ENCODE measurements around the gene RBFOX2.

Gene RBFOX2

GRCh38 chr22:36002718-36003260 lies 25.8 kb downstream of the RBFOX2 start:
- no peak for DNase-seq
- Histone ChIP-seq H3K27ac (no peak overlapping the region), H3K36me3 (no peaks in the 10 kb centered on the region), H3K27me3 (ENCODE audit: insufficient read depth, low read depth, severe bottlenecking) (peaks cover 3% of the 10 kb centered on the region), H3K4me3 (ENCODE audit: low read depth, low read length) (no peak overlapping the region), H3K9me3 (ENCODE audit: severe bottlenecking) (no peaks in the 10 kb centered on the region)
- no peak for TF ChIP-seq CTCF (IDR thresholded peaks at IDR 0.05; ENCODE audit: low read depth, low read length)

- H3K36me3 ChIP-seq, result no peaks in the 10 kb centered on the region
- no peak for DNase-seq
- no peak overlapping the region for H3K27ac ChIP-seq
- no peaks in the 10 kb centered on the region for H3K9me3 ChIP-seq (ENCODE audit: severe bottlenecking)
- no peak for TF ChIP-seq CTCF (IDR thresholded peaks at IDR 0.05; ENCODE audit: low read depth, low read length)
- peaks cover 3% of the 10 kb centered on the region for H3K27me3 ChIP-seq (ENCODE audit: insufficient read depth, low read depth, severe bottlenecking)
- no peak overlapping the region for H3K4me3 ChIP-seq (ENCODE audit: low read depth, low read length)
These were observed 26.5 kb downstream of the RBFOX2 start for GRCh38 chr22:36002084-36002483.

GRCh38 chr22:35998748-35999147 lies 29.9 kb downstream of the RBFOX2 start:
- DNase-seq, result no peak
- H3K27me3 ChIP-seq (ENCODE audit: insufficient read depth, low read depth, severe bottlenecking), result no peaks in the 10 kb centered on the region
- no peaks in the 10 kb centered on the region for H3K9me3 ChIP-seq (ENCODE audit: severe bottlenecking)
- H3K36me3 ChIP-seq, result no peaks in the 10 kb centered on the region
- no peak overlapping the region for H3K27ac ChIP-seq
- no peak for TF ChIP-seq CTCF (IDR thresholded peaks at IDR 0.05; ENCODE audit: low read depth, low read length)
- no peak overlapping the region for H3K4me3 ChIP-seq (ENCODE audit: low read depth, low read length)

GRCh38 chr22:35997438-35997837 lies 31.2 kb downstream of the RBFOX2 start:
- Histone ChIP-seq H3K9me3 (ENCODE audit: severe bottlenecking) (peaks cover 3% of the 10 kb centered on the region), H3K27me3 (ENCODE audit: insufficient read depth, low read depth, severe bottlenecking) (no peaks in the 10 kb centered on the region), H3K36me3 (no peaks in the 10 kb centered on the region), H3K4me3 (ENCODE audit: low read depth, low read length) (no peak overlapping the region), H3K27ac (no peak overlapping the region)
- DNase-seq, result no peak
- TF ChIP-seq CTCF (IDR thresholded peaks at IDR 0.05; ENCODE audit: low read depth, low read length), result no peak

- H3K27ac ChIP-seq, result no peak overlapping the region
- H3K9me3 ChIP-seq (ENCODE audit: severe bottlenecking), result peaks cover 3% of the 10 kb centered on the region
- H3K36me3 ChIP-seq, result no peaks in the 10 kb centered on the region
- no peaks in the 10 kb centered on the region for H3K27me3 ChIP-seq (ENCODE audit: insufficient read depth, low read depth, severe bottlenecking)
- H3K4me3 ChIP-seq (ENCODE audit: low read depth, low read length), result no peak overlapping the region
- no peak for DNase-seq
- no peak for TF ChIP-seq CTCF (IDR thresholded peaks at IDR 0.05; ENCODE audit: low read depth, low read length)
These were observed 32.0 kb downstream of the RBFOX2 start for GRCh38 chr22:35996596-35996995.

GRCh38 chr22:35995772-35996171 lies 32.9 kb downstream of the RBFOX2 start:
- no peak for DNase-seq
- H3K4me3 ChIP-seq (ENCODE audit: low read depth, low read length), result no peak overlapping the region
- H3K27ac ChIP-seq, result no peak overlapping the region
- no peak for TF ChIP-seq CTCF (IDR thresholded peaks at IDR 0.05; ENCODE audit: low read depth, low read length)
- no peaks in the 10 kb centered on the region for H3K27me3 ChIP-seq (ENCODE audit: insufficient read depth, low read depth, severe bottlenecking)
- H3K36me3 ChIP-seq, result no peaks in the 10 kb centered on the region
- peaks cover 3% of the 10 kb centered on the region for H3K9me3 ChIP-seq (ENCODE audit: severe bottlenecking)
